Measurements from ENCODE around the gene AADACL3.

- no peak for TF ChIP-seq POLR2A (IDR thresholded peaks at IDR 0.05)
- no peak for TF ChIP-seq CTCF (IDR thresholded peaks at IDR 0.05)
Measured at GRCh38 chr1:12714710-12715475, 1.0 kb upstream of the AADACL3 start.

Data from testis (tissue), 2 donors.